Natural killer cell treated with Interleukin-12 subunit alpha and Interleukin-12 subunit beta and Interleukin-15 and Interleukin-18, amount 100 ng/mL, for 72 hours (primary cell): ENCODE data around the gene ZNF512B. TPM values are rescaled to one million over a fixed set of nuclear protein-coding genes. Genes with fewer than 3 reads are reported as not detected.
A peak's percentile ranks its signal among the peaks of the same experiment; 100 is the strongest.

Experiments
- ATAC-seq, 2 donors: fragments of 150-1000 bp; cut with Tn5 transposase in 1 of 2; sonication (Bioruptor Pico), chemical (Tn5 transposase) in 1 of 2; 2 replicates each; pipeline ENCODE4 v1.10.0; 2021
- DNase-seq: peaks from one replicate; pipeline ENCODE4 v3.0.0; 2022; ENCODE audit warnings: low spot score
- H3K27ac Mint-ChIP-seq, 2 donors: 1 replicate in 1 of 2; 2 replicates in 1 of 2; pipeline ENCODE4 v1.8.0; 2022; ENCODE audit warnings: mixed read lengths in 2 of 2, mild to moderate bottlenecking in 1 of 2, moderate library complexity in 1 of 2
- H3K27me3 Mint-ChIP-seq, 2 donors: 1 replicate in 1 of 2; 2 replicates in 1 of 2; pipeline ENCODE4 v1.8.0; 2022; ENCODE audit warnings: mixed read lengths in 2 of 2
- H3K36me3 Mint-ChIP-seq: one replicate; pipeline ENCODE4 v1.8.0; 2022; ENCODE audit warnings: mixed read lengths
- H3K4me1 Mint-ChIP-seq, 2 donors: 1 replicate in 1 of 2; 2 replicates in 1 of 2; pipeline ENCODE4 v1.8.0; 2022; ENCODE audit warnings: low read depth in 2 of 2, mixed read lengths in 2 of 2, mild to moderate bottlenecking in 1 of 2
- H3K4me3 Mint-ChIP-seq: one replicate; pipeline ENCODE4 v1.8.0; 2022; ENCODE audit warnings: mixed read lengths
- H3K9me3 Mint-ChIP-seq: 2 replicates; pipeline ENCODE4 v1.8.0; 2022; ENCODE audit warnings: mixed read lengths
- total RNA-seq, 2 donors: library from RNA; stranded (reverse); gene quantifications; one replicate each; pipeline ENCODE4 v1.2.3, GENCODE V29; 2022

ZNF512B gene
- total RNA-seq, 2 donors from 2014 or later = 9.6 to 13.8 TPM

GRCh38 chr20:63955827-63956663 is 13.7 kb downstream of the ZNF512B start, which contains the start of gene UCKL1:
UCKL1 (minus strand) TSS chr20:63956416; CDS start chr20:63956372, 44 bp downstream.
- Mint-ChIP-seq H3K27ac (peak within 1 kb of the TSS in 1 of 2 donors; percentile 28), H3K9me3 (no peaks in the 10 kb centered on the region), H3K4me3 (peak within 1 kb of the TSS; percentile 66), H3K27me3 (no peaks in the 10 kb centered on the region), H3K4me1 (peaks cover 13 to 15% of the 10 kb centered on the region in 2 donors), H3K36me3 (no peaks in the 10 kb centered on the region)
- DNase-seq (peak; percentile 91), ATAC-seq (peak; percentile 92 to 93)

- Mint-ChIP-seq H3K36me3 (no peaks in the 10 kb centered on the region), H3K27ac (no peak overlapping the region), H3K27me3 (no peaks in the 10 kb centered on the region), H3K4me3 (peak overlapping the region; percentile 66), H3K9me3 (no peaks in the 10 kb centered on the region), H3K4me1 (peaks cover 13 to 15% of the 10 kb centered on the region in 2 donors)
- DNase-seq (no peak), ATAC-seq (peak; percentile 37)
Observed at GRCh38 chr20:63955281-63955826, 14.4 kb downstream of the ZNF512B start.

- Mint-ChIP-seq H3K9me3 (no peaks in the 10 kb centered on the region), H3K27me3 (no peaks in the 10 kb centered on the region), H3K4me1 (peaks cover 19 to 20% of the 10 kb centered on the region in 2 donors), H3K36me3 (no peaks in the 10 kb centered on the region), H3K4me3 (peak overlapping the region; percentile 80), H3K27ac (peak overlapping the region in 1 of 2 donors; percentile 53)
- DNase-seq (no peak), ATAC-seq (no peak)
Observed at GRCh38 chr20:63953764-63954429, 15.8 kb downstream of the ZNF512B start.

- Mint-ChIP-seq H3K27ac (no peak overlapping the region), H3K36me3 (no peaks in the 10 kb centered on the region), H3K4me3 (no peak overlapping the region), H3K27me3 (no peaks in the 10 kb centered on the region), H3K4me1 (peaks cover 29 to 30% of the 10 kb centered on the region in 2 donors), H3K9me3 (no peaks in the 10 kb centered on the region)
- no peak for ATAC-seq
- DNase-seq = no peak
Observed at GRCh38 chr20:63952769-63953168, 17.0 kb downstream of the ZNF512B start.

- DNase-seq = no peak
- H3K36me3 Mint-ChIP-seq = no peaks in the 10 kb centered on the region
- H3K4me1 Mint-ChIP-seq = peaks cover 33 to 35% of the 10 kb centered on the region in 2 donors
- no peaks in the 10 kb centered on the region for H3K27me3 Mint-ChIP-seq
- no peak overlapping the region for H3K4me3 Mint-ChIP-seq
- H3K27ac Mint-ChIP-seq = no peak overlapping the region
- H3K9me3 Mint-ChIP-seq = no peaks in the 10 kb centered on the region
- no peak for ATAC-seq
Observed at GRCh38 chr20:63952210-63952535, 17.6 kb downstream of the ZNF512B start.

- H3K27me3 Mint-ChIP-seq = no peaks in the 10 kb centered on the region
- H3K27ac Mint-ChIP-seq = no peak overlapping the region
- no peaks in the 10 kb centered on the region for H3K36me3 Mint-ChIP-seq
- no peak for DNase-seq
- ATAC-seq = no peak
- H3K4me3 Mint-ChIP-seq = no peak overlapping the region
- H3K9me3 Mint-ChIP-seq = no peaks in the 10 kb centered on the region
- peaks cover 38 to 39% of the 10 kb centered on the region in 2 donors for H3K4me1 Mint-ChIP-seq
Observed at GRCh38 chr20:63951398-63952209, 18.1 kb downstream of the ZNF512B start.

GRCh38 chr20:63950701-63951397 is 18.9 kb downstream of the ZNF512B start:
- ATAC-seq (no peak), DNase-seq (no peak)
- Mint-ChIP-seq H3K4me3 (no peak overlapping the region), H3K36me3 (no peaks in the 10 kb centered on the region), H3K27me3 (no peaks in the 10 kb centered on the region), H3K9me3 (no peaks in the 10 kb centered on the region), H3K4me1 (peaks cover 38 to 39% of the 10 kb centered on the region in 2 donors), H3K27ac (no peak overlapping the region)

- Mint-ChIP-seq H3K36me3 (no peaks in the 10 kb centered on the region), H3K4me3 (peak overlapping the region; percentile 78), H3K4me1 (peaks cover 23 to 26% of the 10 kb centered on the region in 2 donors), H3K27ac (peak overlapping the region; percentile 63 to 85), H3K9me3 (no peaks in the 10 kb centered on the region), H3K27me3 (no peaks in the 10 kb centered on the region)
- DNase-seq (no peak), ATAC-seq (no peak)
Observed at GRCh38 chr20:63947638-63948456, 21.9 kb downstream of the ZNF512B start.

- H3K36me3 Mint-ChIP-seq = no peaks in the 10 kb centered on the region
- no peaks in the 10 kb centered on the region for H3K27me3 Mint-ChIP-seq
- H3K9me3 Mint-ChIP-seq = no peaks in the 10 kb centered on the region
- H3K27ac Mint-ChIP-seq = no peak overlapping the region
- DNase-seq (no peak), ATAC-seq (no peak)
- H3K4me3 Mint-ChIP-seq = no peak overlapping the region
- peaks cover 26 to 28% of the 10 kb centered on the region in 2 donors for H3K4me1 Mint-ChIP-seq
Observed at GRCh38 chr20:63946986-63947637, 22.6 kb downstream of the ZNF512B start.

GRCh38 chr20:63945921-63946920 is 23.5 kb downstream of the ZNF512B start:
- Mint-ChIP-seq H3K4me3 (no peak overlapping the region), H3K27ac (no peak overlapping the region), H3K27me3 (no peaks in the 10 kb centered on the region), H3K36me3 (no peaks in the 10 kb centered on the region), H3K4me1 (peaks cover 32 to 33% of the 10 kb centered on the region in 2 donors), H3K9me3 (no peaks in the 10 kb centered on the region)
- no peak for DNase-seq
- no peak for ATAC-seq

GRCh38 chr20:63945031-63945658 is 24.6 kb downstream of the ZNF512B start:
- no peak overlapping the region for H3K27ac Mint-ChIP-seq
- H3K4me3 Mint-ChIP-seq = no peak overlapping the region
- ATAC-seq = no peak
- H3K4me1 Mint-ChIP-seq = peaks cover 36% of the 10 kb centered on the region in 2 donors
- H3K9me3 Mint-ChIP-seq = no peaks in the 10 kb centered on the region
- H3K36me3 Mint-ChIP-seq = no peaks in the 10 kb centered on the region
- H3K27me3 Mint-ChIP-seq = no peaks in the 10 kb centered on the region
- no peak for DNase-seq
